GM18520 (cell line): ENCODE results near the gene HDGF.

Experiments
- ATAC-seq: cut with Tn5 transposase; IDR thresholded peaks from one replicate; pipeline ENCODE4 v1.9.1; 2021; ENCODE audit not compliant: unreplicated experiment

HDGF gene

DNA sequence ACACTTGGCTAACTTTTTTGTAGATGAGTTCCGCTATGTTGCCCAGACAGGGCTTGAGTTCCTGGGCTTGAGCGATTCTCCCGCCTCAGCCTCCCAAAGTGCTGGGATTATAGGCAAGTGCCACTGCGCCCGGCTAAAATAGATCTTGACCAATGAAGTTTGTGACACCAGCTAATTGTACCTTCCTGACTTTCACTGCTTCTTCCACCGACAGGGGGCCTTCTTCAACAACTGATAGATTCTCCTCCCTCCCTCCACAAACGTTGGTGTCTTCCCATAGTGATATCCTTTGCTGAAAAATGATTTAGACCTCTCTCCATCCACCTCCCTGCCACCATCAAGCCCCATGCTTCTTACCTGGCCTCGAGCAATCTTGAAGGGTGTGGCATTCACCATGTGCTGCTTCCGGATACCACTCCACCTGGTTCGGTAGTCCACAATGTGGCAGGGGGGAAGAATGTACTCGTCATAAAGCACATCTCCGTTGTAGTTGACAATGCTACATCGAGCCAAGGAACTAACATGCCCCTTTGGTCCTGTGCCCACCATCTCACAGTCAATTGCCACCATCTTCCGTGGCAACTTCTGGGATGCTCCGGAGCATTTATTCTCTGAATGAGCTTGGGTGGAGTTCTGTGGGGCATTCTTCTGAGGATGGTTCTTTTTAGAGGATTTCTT is 24.8 kb downstream of the HDGF start:
- ATAC-seq, result no peak

GRCh38 chr1:156725683-156726280 is 25.7 kb downstream of the HDGF start:
- peak; percentile 38 for ATAC-seq

- ATAC-seq, result no peak
Observed at GRCh38 chr1:156721535-156721934, 29.9 kb downstream of the HDGF start.

DNA sequence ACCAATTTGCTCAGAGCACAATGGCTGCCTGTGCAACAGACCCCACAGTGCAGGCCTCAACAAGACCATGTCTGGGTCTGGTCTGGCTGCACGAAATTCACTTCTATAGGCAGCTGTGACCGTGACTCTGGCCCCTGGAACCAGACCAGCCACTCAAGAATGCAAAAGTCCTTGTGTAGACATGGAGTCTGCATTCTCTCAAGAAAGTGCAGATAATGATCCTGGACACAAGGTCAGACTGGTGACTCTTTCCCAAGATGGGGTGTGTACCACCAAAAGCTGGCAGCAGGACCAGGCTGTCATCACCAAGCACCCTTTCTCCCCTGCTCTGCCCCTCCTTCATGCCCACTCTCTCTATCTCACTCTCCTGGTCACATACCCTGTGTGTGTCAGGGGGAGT is 30.3 kb downstream of the HDGF start:
- ATAC-seq, result no peak

DNA sequence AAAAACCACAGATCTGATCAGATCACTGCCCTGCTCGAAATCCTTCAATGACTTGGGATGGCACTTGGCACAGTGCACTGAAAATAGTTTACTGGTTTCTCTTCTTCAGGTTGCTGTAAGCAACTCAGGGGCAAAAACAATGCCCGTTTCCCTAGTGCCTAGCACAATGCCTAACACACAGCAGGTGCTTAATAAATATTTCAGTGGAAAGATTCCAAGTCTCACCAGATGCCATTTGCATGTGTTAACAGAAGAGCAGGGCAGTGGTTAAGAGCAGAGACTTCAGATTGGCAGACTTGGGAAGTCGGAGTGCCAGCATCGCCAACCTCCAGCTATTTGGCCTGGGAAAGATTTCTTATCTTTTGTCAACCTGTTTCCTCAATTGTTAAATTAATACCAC is 34.1 kb downstream of the HDGF start:
- no peak for ATAC-seq

DNA sequence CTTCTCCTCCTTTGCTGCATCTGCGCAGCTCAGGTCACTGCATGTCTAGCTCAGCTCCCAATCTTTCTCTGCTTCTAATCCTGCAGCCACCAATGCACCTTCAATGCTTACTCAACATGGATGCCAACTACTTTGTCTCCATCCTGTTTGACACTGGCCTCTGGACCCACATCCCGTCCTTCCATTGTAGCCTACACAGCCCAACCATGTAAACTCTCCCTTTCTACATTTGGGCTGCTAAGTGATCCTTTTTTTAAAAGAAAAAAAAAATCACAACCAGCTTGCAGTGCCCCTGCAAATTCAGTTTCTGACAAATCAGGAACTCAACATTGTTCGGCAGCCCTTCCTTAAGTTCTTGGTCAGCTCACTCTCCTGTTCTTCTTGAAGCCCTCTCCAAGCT is 36.6 kb downstream of the HDGF start:
- no peak for ATAC-seq

DNA sequence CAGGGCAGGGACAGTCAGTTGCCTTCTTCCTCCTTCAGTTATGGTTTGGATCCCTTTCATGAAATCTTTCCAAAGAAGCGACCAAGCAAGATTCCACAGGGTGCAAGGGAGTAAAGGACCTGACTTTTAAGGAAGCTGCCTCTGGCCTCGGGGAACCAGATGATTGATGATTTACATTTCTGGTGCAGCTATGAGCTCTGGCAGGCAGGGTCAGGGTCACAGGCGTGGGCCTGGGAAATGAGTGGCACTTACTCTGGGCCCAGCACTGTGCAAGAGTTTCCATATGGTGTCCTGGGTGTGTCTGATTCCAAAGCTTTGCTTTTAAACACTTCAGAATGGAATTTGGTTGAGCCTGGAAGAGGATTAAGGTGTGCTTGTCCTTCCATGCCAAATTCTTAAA is 38.8 kb downstream of the HDGF start:
- ATAC-seq, result no peak

GRCh38 chr1:156711011-156711817 is 40.3 kb downstream of the HDGF start:
- ATAC-seq, result no peak

- no peak for ATAC-seq
Observed at GRCh38 chr1:156709757-156710489, 41.6 kb downstream of the HDGF start.

- ATAC-seq, result no peak
Observed at GRCh38 chr1:156709031-156709430, 42.4 kb downstream of the HDGF start.

GRCh38 chr1:156708218-156708661 is 43.2 kb downstream of the HDGF start:
- ATAC-seq, result no peak

GRCh38 chr1:156707417-156708217 is 43.9 kb downstream of the HDGF start:
- no peak for ATAC-seq

DNA sequence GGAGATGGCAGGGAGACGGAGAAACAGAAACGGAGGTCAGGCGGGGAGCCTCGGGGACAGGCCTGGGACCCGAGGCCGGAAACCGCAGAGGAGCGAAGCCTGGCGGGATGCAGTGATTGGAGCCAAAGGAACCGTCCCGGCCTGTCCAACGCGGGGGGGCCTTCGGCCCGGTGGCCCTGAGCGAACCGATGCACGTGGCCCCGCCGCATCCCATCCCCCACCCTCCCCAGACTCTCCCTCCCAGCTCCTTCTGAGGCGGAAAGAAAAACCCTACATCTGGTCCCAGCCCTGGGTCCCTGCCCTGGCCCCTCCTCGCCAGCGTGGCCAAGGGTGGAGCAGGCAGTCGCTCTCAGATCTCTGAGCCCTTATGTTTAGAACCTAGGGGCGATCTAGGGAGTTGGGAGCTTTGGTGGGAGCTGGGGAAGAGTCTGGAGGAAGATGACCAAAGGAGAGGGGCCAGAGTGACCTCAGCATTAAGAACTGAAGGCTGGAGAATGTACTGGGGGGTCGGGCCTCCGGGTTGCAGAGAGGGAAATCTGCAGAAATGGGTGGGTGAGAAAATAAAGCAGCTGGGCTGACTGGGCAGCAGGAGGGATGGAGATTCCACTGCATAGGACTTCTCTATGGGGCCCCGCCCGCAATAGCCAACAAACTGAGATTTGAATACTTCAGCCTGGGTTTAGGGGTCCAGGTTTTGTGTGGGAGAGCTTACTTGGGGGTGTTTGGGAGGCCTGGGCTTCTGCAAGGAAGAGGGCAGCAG is 44.6 kb downstream of the HDGF start:
- ATAC-seq, result no peak

DNA sequence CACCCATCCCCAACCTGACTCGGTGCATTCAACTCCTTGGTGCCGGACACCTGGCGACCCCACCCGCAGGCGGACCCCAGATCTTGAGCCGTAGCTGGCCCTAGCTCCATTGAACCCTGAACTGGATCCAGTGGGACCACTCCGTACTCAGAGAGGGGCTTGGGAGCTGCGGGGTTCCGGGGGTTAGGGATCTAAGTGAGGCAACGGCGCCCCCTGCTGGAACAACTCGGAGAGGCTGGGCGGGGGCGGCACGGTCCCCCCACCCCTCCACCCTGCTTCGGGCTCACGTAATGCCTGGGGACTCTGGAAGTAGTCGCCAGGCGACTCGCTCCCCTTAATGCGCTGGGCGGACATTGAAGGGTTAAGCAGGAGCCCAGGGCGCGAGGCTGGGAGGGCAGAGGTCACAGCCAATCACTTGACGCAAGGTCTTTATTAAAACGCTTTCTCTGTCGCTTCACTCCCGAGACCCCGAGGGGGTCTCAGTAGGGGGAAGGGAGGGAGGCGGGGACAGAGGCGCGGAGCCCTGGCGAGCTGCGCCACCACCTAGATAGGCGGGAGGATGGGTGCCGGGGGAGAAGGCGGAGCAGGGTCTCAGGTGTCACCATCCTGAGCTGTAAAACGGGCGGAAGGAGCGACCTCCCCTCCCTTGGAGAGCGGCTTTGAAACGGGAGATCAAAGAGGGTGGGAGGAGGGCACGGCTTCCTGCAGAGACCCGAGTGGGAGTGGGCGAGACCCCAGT is 45.4 kb downstream of the HDGF start:
- ATAC-seq, result no peak

DNA sequence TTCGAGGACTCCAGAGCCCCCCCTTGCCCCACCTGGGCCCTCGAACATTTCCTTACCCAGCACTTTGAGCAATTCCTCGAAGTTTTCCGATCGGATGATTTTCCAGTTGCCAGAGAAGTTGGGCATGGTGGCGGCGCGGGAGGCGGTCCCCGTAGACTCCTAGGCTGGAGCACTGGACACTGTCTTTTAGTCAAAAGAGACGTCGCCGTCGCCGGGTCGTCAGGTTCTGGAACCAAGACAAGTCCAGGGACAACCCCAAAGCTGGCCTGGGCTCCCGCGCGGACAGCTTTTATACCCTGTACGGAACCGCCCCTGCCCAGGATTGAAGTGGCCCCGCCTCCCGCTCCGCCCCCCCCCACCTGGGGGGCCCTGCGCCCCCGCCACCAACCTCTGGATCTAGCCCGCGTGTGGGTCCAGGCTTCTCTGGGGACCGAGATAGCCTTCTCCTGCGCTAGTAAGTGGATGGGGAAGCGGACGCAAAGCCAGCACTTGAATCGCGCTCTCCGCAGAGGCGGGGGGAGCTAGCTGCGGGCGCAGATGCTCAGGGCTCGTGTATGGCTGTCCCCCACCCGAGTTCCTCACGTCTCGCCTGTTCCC is 46.1 kb downstream of the HDGF start, which contains the start of gene CRABP2:
Gene CRABP2, minus strand, starts transcription at position 263 of the 597 bp plus-strand sequence. Its CDS starts 137 bp downstream, at position 126.
- no peak for ATAC-seq

DNA sequence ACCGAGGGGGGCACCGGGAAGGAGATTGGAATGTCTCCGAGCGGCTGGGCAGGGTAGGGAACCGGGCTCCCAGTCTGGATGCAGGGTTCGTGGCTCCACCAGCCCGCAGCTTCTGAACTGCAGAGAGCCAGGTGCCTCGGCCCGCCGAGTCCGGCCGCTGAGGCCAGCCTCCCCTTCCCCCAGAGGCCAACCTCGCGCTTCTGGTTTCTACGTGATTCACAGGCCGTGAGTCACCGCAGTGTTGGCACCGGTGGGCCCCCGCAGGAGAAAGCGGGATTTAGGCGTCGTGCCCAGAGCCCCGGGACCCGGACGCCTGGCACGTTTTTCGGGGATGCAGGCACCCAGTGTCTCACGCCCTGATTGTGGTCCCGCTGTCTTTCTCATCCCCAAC is 46.5 kb downstream of the HDGF start:
- ATAC-seq, result no peak

GRCh38 chr1:156704166-156704711 is 47.2 kb downstream of the HDGF start:
- no peak for ATAC-seq

GRCh38 chr1:156703741-156704140 is 47.7 kb downstream of the HDGF start:
- no peak for ATAC-seq
